Left cardiac atrium (tissue), 2 donors: ENCODE data around the gene GSTM1. TPM values are rescaled to one million over a fixed set of nuclear protein-coding genes. Genes with fewer than 3 reads are reported as not detected.

ENCODE experiments used
- total RNA-seq, 2 donors: library from RNA; stranded (reverse); fragmentation: NEBNext Ultra II Directional; extraction: Animal tissue kit (Norgen Biotek cat#: 25700); gene quantifications; one replicate each; pipeline ENCODE4 v1.2.1, GENCODE V29; 2021
- donor health status: DM: no; HTN: yes; CAD: no; lungs with severe emphysema.
- donor health status: DM: yes; HTN: yes; CAD: no.

The GSTM1 gene
- total RNA-seq, 2 donors from 2014 or later: not detected

Other genes starting within 250 kb of the GSTM1 start
- 10 to 100 TPM; 12.3 to 15.4 TPM for gene SYPL2, start 221.3 kb upstream of the GSTM1 start, total RNA-seq
- gene ATXN7L2, start 203.9 kb upstream of the GSTM1 start, total RNA-seq: 1 to 10 TPM; 2.5 to 3.4 TPM
- 1 to 10 TPM; 5.8 to 5.9 TPM for gene CYB561D1, start 193.7 kb upstream of the GSTM1 start, total RNA-seq
- 10 to 100 TPM in 1 of 2 donors, 1 to 10 TPM in 1; 9.3 to 12.6 TPM for gene AMIGO1, start 178.1 kb upstream of the GSTM1 start, total RNA-seq
- under 1 TPM in 1 of 2 donors, not detected in 1; 0.55 TPM for gene GPR61, start 147.9 kb upstream of the GSTM1 start, total RNA-seq
- gene GNAI3, start 139.2 kb upstream of the GSTM1 start, total RNA-seq: 1 to 10 TPM; 3.4 to 4.6 TPM
- not detected for gene GNAT2, start 68.2 kb upstream of the GSTM1 start, total RNA-seq
- 10 to 100 TPM; 13.1 to 25.8 TPM for gene AMPD2, start 68.0 kb upstream of the GSTM1 start, total RNA-seq
- 10 to 100 TPM; 27.5 to 32.5 TPM for gene GSTM4, start 31.7 kb upstream of the GSTM1 start, total RNA-seq
- gene GSTM2, start 19.8 kb upstream of the GSTM1 start, total RNA-seq: 10 to 100 TPM; 36.7 to 44.4 TPM
- gene GSTM5, start 24.4 kb downstream of the GSTM1 start, total RNA-seq: 1 to 10 TPM; 3.0 to 6.9 TPM
- gene GSTM3, start 53.2 kb downstream of the GSTM1 start, total RNA-seq: 10 to 100 TPM; 46.8 to 68.7 TPM
- not detected for gene EPS8L3, start 76.1 kb downstream of the GSTM1 start, total RNA-seq
- 10 to 100 TPM; 30.8 to 44.1 TPM for gene CSF1, start 223.0 kb downstream of the GSTM1 start, total RNA-seq